Right cardiac atrium (tissue), 5 donors: ENCODE data around the gene ABLIM2. TPM values are rescaled to one million over a fixed set of nuclear protein-coding genes. Genes with fewer than 3 reads are reported as not detected.
"Not testable (repeated sequence)": the region's sequence is repeated elsewhere in the genome, so short reads cannot be mapped to it uniquely, and the experiment has no call there.

Source experiments
- ATAC-seq, 2 donors: fragments of 200-7000 bp; cut with Tn5 transposase; one replicate each; pipeline versions ENCODE4 v1.8.0 to v1.9.1; 2020; ENCODE audit warnings: moderate library complexity in 2 of 2, mild to moderate bottlenecking in 1 of 2
- DNase-seq, 3 donors: peaks; one replicate each; pipeline ENCODE4 v3.0.0-alpha.2; 2020
- H3K27ac ChIP-seq: one replicate; pipeline ENCODE4 v1.5.1; 2013; ENCODE audit warnings: mild to moderate bottlenecking, low read length, control low read depth, moderate library complexity
- H3K27me3 ChIP-seq: one replicate; pipeline ENCODE4 v1.6.1; 2013; ENCODE audit not compliant: control insufficient read depth, insufficient read depth
- H3K4me1 ChIP-seq: one replicate; pipeline ENCODE4 v1.6.1; 2013; ENCODE audit warnings: low read length; ENCODE audit not compliant: control insufficient read depth, insufficient read depth
- H3K4me3 ChIP-seq: one replicate; pipeline ENCODE4 v1.5.1; 2013; ENCODE audit warnings: low read length, control low read depth
- H3K9me3 ChIP-seq: one replicate; pipeline ENCODE4 v1.6.1; 2013; ENCODE audit warnings: low read length; ENCODE audit not compliant: control insufficient read depth
- WGBS: extraction: QIAGEN DNeasy Blood & Tissue Kit; methylation state at CpG from one replicate; pipeline ENCODE4 v1.1.7; 2013; 5-methylcytosine and 5-hydroxymethylcytosine counted together
- intact Hi-C, 4 donors: fragments of 100-400 bp; cut with DNase I; formaldehyde crosslinking; loops; one replicate each; pipeline versions ENCODE4 v1.11.0 to v1.14.0; 2022 to 2023
- polyA plus RNA-seq: library from polyadenylated mRNA; stranded (reverse); fragments of 200-250 nt; gene quantifications from one replicate; pipeline ENCODE4 v1.2.3, GENCODE V29; 2013
- total RNA-seq, 4 donors: library from RNA; stranded (reverse); fragmentation: NEBNext Ultra II Directional; extraction: Animal tissue kit (Norgen Biotek cat#: 25700); gene quantifications; one replicate each; pipeline ENCODE4 v1.2.1, GENCODE V29; 2021
- donor health status: healthy with polysubstance abuse.
- donor health status: DM: no; HTN: yes; CAD: no.
- donor health status: DM: no; HTN: no; CAD: no.
- donor health status: DM: no; HTN: yes; CAD: no; lungs with severe emphysema.
- donor health status: DM: yes; HTN: yes; CAD: no.

The ABLIM2 gene
- total and polyA plus RNA-seq, 5 donors = 4.2 to 17.4 (median 8.9) TPM

GRCh38 chr4:7956270-7956808, 202.3 kb downstream of the ABLIM2 start:
- DNase-seq = peak; percentile 63 to 76 (median 72)
- H3K4me3 ChIP-seq = no peak overlapping the region
- no peak overlapping the region for H3K27ac ChIP-seq
- intact Hi-C loops = no loop called here
- H3K27me3 ChIP-seq = no peaks in the 10 kb centered on the region
- no peaks in the 10 kb centered on the region for H3K9me3 ChIP-seq
- 52% methylated on average over 8 of the region's 8 CpGs for WGBS
- H3K4me1 ChIP-seq = no peaks in the 10 kb centered on the region
- peak; percentile 63 to 88 for ATAC-seq

- intact Hi-C loops = no loop called here
- ATAC-seq (peak; percentile 64 to 79), DNase-seq (no peak)
- H3K4me1 ChIP-seq = no peaks in the 10 kb centered on the region
- H3K27ac ChIP-seq = no peak overlapping the region
- no peaks in the 10 kb centered on the region for H3K9me3 ChIP-seq
- no peaks in the 10 kb centered on the region for H3K27me3 ChIP-seq
- 68% methylated on average over 4 of the region's 4 CpGs for WGBS
- no peak overlapping the region for H3K4me3 ChIP-seq
These were observed 203.2 kb downstream of the ABLIM2 start for GRCh38 chr4:7955393-7955792.

- H3K4me3 ChIP-seq = no peak overlapping the region
- no peaks in the 10 kb centered on the region for H3K4me1 ChIP-seq
- H3K27me3 ChIP-seq = no peaks in the 10 kb centered on the region
- ATAC-seq (no peak), DNase-seq (no peak)
- intact Hi-C loops = no loop called here
- no peak overlapping the region for H3K27ac ChIP-seq
- 92% methylated on average over 9 of the region's 9 CpGs for WGBS
- no peaks in the 10 kb centered on the region for H3K9me3 ChIP-seq
These were observed 206.0 kb downstream of the ABLIM2 start for GRCh38 chr4:7952615-7953014.

GRCh38 chr4:7950301-7951092, 208.1 kb downstream of the ABLIM2 start:
- ATAC-seq (no peak), DNase-seq (no peak)
- Histone ChIP-seq H3K9me3 (no peaks in the 10 kb centered on the region), H3K4me3 (no peak overlapping the region), H3K4me1 (no peaks in the 10 kb centered on the region), H3K27ac (no peak overlapping the region), H3K27me3 (no peaks in the 10 kb centered on the region)
- intact Hi-C loops = no loop called here
- WGBS = 93% methylated on average over 18 of the region's 18 CpGs

GRCh38 chr4:7949759-7950158, 208.9 kb downstream of the ABLIM2 start:
- peak in 1 of 3 donors; percentile 25 for DNase-seq
- H3K27me3 ChIP-seq = no peaks in the 10 kb centered on the region
- peak; percentile 7 to 14 for ATAC-seq
- WGBS = 76% methylated on average over 4 of the region's 4 CpGs
- intact Hi-C loops = no loop called here
- no peaks in the 10 kb centered on the region for H3K9me3 ChIP-seq
- no peaks in the 10 kb centered on the region for H3K4me1 ChIP-seq
- H3K4me3 ChIP-seq = no peak overlapping the region
- no peak overlapping the region for H3K27ac ChIP-seq

- H3K4me1 ChIP-seq = no peaks in the 10 kb centered on the region
- 65% methylated on average over 4 of the region's 4 CpGs for WGBS
- intact Hi-C loops = no loop called here
- no peaks in the 10 kb centered on the region for H3K9me3 ChIP-seq
- H3K4me3 ChIP-seq = no peak overlapping the region
- no peaks in the 10 kb centered on the region for H3K27me3 ChIP-seq
- ATAC-seq = no peak
- DNase-seq = no peak
- H3K27ac ChIP-seq = no peak overlapping the region
These were observed 210.7 kb downstream of the ABLIM2 start for GRCh38 chr4:7947927-7948326.

- Histone ChIP-seq H3K4me3 (no peak overlapping the region), H3K27me3 (no peaks in the 10 kb centered on the region), H3K9me3 (no peaks in the 10 kb centered on the region), H3K27ac (no peak overlapping the region), H3K4me1 (no peaks in the 10 kb centered on the region)
- WGBS = 68% methylated on average over 14 of the region's 14 CpGs
- DNase-seq = peak in 1 of 3 donors; percentile 52
- ATAC-seq = no peak
- intact Hi-C loops = no loop called here
These were observed 212.8 kb downstream of the ABLIM2 start for GRCh38 chr4:7945709-7946380.

GRCh38 chr4:7944599-7945220, 213.9 kb downstream of the ABLIM2 start:
- ATAC-seq (no peak), DNase-seq (no peak)
- H3K27me3 ChIP-seq = no peaks in the 10 kb centered on the region
- no peak overlapping the region for H3K4me3 ChIP-seq
- H3K9me3 ChIP-seq = no peaks in the 10 kb centered on the region
- H3K27ac ChIP-seq = no peak overlapping the region
- intact Hi-C loops = no loop called here
- no peaks in the 10 kb centered on the region for H3K4me1 ChIP-seq
- WGBS = 88% methylated on average over 5 of the region's 5 CpGs

GRCh38 chr4:7943688-7944087, 214.9 kb downstream of the ABLIM2 start:
- H3K4me3 ChIP-seq, intact Hi-C loops, H3K9me3 ChIP-seq, H3K4me1 ChIP-seq, H3K27ac ChIP-seq, H3K27me3 ChIP-seq, ATAC-seq, DNase-seq: not testable (repeated sequence)
- 97% methylated on average over 4 of the region's 4 CpGs for WGBS

GRCh38 chr4:7943211-7943610, 215.4 kb downstream of the ABLIM2 start:
- Histone ChIP-seq H3K27ac (no peak overlapping the region), H3K27me3 (no peaks in the 10 kb centered on the region), H3K4me1 (no peaks in the 10 kb centered on the region), H3K9me3 (no peaks in the 10 kb centered on the region), H3K4me3 (no peak overlapping the region)
- no peak for ATAC-seq
- DNase-seq = no peak
- intact Hi-C loops = no loop called here
- 90% methylated on average over 8 of the region's 8 CpGs for WGBS

- ATAC-seq = no peak
- WGBS = 95% methylated on average over 4 of the region's 4 CpGs
- H3K27me3 ChIP-seq = no peaks in the 10 kb centered on the region
- no peak for DNase-seq
- intact Hi-C loops = no loop called here
- no peaks in the 10 kb centered on the region for H3K9me3 ChIP-seq
- no peak overlapping the region for H3K4me3 ChIP-seq
- H3K27ac ChIP-seq = no peak overlapping the region
- peaks cover 4% of the 10 kb centered on the region for H3K4me1 ChIP-seq
These were observed 216.6 kb downstream of the ABLIM2 start for GRCh38 chr4:7941965-7942496.
